Activated naive CD4-positive, alpha-beta T cell treated with anti-CD3 and anti-CD28 coated beads for 36 hours (primary cell): ENCODE results near the gene DHRS12. TPM values are rescaled to one million over a fixed set of nuclear protein-coding genes. Genes with fewer than 3 reads are reported as not detected.
A peak's percentile ranks its signal among the peaks of the same experiment; 100 is the strongest.

Source experiments
- CTCF ChIA-PET: fragments of 350-600 bp; sonication (Branson Sonifier 250); formaldehyde crosslinking; loops from one replicate; lab custom pipeline; 2021; ENCODE audit warnings: antibody characterized with exemption; lab: Charles Lee
- DNase-seq: peaks from one replicate; pipeline ENCODE4 v3.0.0-alpha.2; 2020
- H3K27ac Mint-ChIP-seq: one replicate; pipeline ENCODE4 v1.8.0; 2021; ENCODE audit warnings: mild to moderate bottlenecking, mixed read lengths
- H3K27me3 Mint-ChIP-seq: one replicate; pipeline ENCODE4 v1.8.0; 2021; ENCODE audit warnings: low read depth, mixed read lengths
- H3K36me3 Mint-ChIP-seq: one replicate; pipeline ENCODE4 v1.8.0; 2021; ENCODE audit warnings: low read depth, mixed read lengths
- H3K4me1 Mint-ChIP-seq: one replicate; pipeline ENCODE4 v1.8.0; 2021; ENCODE audit warnings: low read depth, mixed read lengths
- H3K4me3 Mint-ChIP-seq: one replicate; pipeline ENCODE4 v1.8.0; 2021; ENCODE audit warnings: mild to moderate bottlenecking, moderate library complexity, mixed read lengths
- H3K9me3 Mint-ChIP-seq: one replicate; pipeline ENCODE4 v1.8.0; 2021; ENCODE audit warnings: mixed read lengths
- intact Hi-C: fragments of 100-400 bp; cut with micrococcal nuclease; formaldehyde crosslinking; loops from one replicate; pipeline ENCODE4 v1.15.1; 2023
- total RNA-seq, 2 experiments: library from RNA; stranded (reverse); gene quantifications; one replicate each; pipeline ENCODE4 v1.2.3, GENCODE V29; 2021

DHRS12 gene
- total RNA-seq, 2 experiments from 2014 or later: 4.1 to 4.9 TPM

DNA sequence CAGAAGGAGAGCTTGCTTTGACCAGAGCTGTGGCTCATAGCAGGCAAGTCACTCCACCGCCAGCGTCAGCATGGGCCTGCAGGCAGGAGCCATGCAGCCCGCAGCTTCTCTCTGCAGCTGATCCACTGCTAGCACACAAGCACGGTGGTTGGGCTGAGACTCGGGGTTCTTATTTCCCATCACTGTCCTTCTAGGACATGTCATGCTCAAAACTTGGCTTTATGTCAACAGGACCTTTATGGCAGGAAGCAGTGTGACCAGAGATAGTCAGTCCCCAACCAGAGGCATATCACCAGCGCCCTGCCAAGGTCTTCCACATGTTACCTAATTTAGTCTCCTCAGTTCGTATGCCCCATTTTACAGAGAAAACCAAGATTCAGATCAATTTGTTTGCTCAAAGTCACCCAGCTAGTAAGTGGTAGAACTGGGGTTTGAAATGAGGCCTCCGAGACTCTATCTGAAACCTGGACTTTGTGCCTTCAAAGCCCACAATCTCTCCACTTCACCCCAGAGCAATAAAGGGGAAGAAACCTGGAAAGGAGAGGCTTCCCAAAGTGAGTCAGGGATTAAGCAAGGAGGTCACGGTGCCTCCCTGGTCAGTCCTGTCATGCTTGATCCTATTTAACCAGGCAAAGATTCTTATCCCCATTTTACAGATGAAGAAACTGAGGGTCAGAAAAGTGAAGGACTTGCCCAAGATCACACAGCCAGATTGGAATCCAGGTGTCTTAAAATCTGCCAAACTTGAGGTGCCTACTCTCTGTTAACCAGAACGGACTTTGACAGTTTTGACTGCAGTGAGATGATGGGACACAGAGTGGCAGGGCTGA lies 36.0 kb upstream of the DHRS12 start:
- no peaks in the 10 kb centered on the region for H3K9me3 Mint-ChIP-seq
- intact Hi-C loops: no loop called here
- CTCF ChIA-PET: interaction anchor here (1.1 to 3.1 kb wide), 4 partner anchors 8 to 25 kb away, joined by 3 to 29 read pairs (median 4); no protein-coding TSS in a partner anchor
- no peak for DNase-seq
- no peak overlapping the region for H3K27ac Mint-ChIP-seq
- H3K27me3 Mint-ChIP-seq: peaks cover 4% of the 10 kb centered on the region
- H3K4me1 Mint-ChIP-seq: peaks cover 23% of the 10 kb centered on the region
- H3K4me3 Mint-ChIP-seq: no peak overlapping the region
- H3K36me3 Mint-ChIP-seq: no peaks in the 10 kb centered on the region

DNA sequence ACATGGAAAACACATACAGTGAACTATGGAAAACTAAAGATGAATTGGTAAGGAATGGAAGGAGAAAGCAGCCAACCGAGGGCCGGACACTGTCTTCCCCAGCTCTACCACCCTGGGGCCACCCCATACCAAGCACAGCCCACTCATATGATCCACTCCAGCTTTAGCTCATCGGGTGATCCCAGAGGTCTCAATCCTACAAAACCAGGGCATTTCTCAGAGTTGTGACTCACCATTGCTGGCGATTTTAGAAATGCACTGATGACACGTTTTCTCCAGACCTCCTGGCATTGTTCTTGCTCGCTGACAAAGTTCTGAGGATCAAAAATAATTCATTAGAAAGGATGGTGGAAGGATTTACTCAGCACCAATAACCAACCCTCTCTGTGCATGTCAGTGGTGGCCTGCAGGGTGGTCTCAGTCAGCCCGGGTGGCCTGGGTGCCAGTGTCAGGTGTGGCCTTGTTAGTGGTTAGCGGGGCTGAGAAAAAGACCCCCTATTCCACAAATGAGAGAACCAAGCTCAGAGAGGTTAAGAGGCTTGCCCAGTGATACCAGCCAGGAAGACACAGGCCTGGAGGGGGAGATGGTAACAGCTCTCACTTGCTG lies 34.4 kb upstream of the DHRS12 start:
- no peak overlapping the region for H3K27ac Mint-ChIP-seq
- no peaks in the 10 kb centered on the region for H3K27me3 Mint-ChIP-seq
- intact Hi-C loops: no loop called here
- H3K4me1 Mint-ChIP-seq: peaks cover 17% of the 10 kb centered on the region
- no peak overlapping the region for H3K4me3 Mint-ChIP-seq
- CTCF ChIA-PET: interaction anchor here (0.8 to 3.1 kb wide), 9 partner anchors 8 to 289 kb away, joined by 3 to 29 read pairs (median 4); no protein-coding TSS in a partner anchor
- no peaks in the 10 kb centered on the region for H3K9me3 Mint-ChIP-seq
- DNase-seq: peak; percentile 44
- H3K36me3 Mint-ChIP-seq: no peaks in the 10 kb centered on the region

DNA sequence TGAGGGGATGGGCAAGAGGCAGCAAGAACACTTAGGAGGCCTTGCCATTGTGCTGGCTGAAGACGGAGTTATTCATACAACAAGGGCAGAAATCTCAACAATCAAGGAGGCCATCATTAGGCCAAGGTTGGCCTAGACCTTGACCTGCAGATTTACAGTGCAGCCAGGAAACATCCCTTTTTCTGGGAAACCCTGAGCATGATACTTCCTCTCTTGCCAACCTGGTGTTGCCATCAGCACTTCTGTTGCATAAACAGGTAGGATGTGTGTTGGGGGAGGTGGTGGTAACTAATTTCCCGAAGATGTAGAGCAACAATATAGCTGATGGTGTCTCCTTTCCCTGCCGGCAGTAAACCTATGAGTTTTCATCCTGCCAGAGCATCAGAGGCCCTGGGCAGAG lies 33.1 kb upstream of the DHRS12 start:
- Mint-ChIP-seq H3K9me3 (no peaks in the 10 kb centered on the region), H3K4me3 (no peak overlapping the region), H3K4me1 (peaks cover 23% of the 10 kb centered on the region), H3K36me3 (no peaks in the 10 kb centered on the region), H3K27ac (no peak overlapping the region), H3K27me3 (no peaks in the 10 kb centered on the region)
- intact Hi-C loops: no loop called here
- CTCF ChIA-PET: interaction anchor here (0.6 to 3.1 kb wide), 4 partner anchors 9 to 210 kb away, joined by 3 to 29 read pairs (median 4); no protein-coding TSS in a partner anchor
- DNase-seq: no peak

DNA sequence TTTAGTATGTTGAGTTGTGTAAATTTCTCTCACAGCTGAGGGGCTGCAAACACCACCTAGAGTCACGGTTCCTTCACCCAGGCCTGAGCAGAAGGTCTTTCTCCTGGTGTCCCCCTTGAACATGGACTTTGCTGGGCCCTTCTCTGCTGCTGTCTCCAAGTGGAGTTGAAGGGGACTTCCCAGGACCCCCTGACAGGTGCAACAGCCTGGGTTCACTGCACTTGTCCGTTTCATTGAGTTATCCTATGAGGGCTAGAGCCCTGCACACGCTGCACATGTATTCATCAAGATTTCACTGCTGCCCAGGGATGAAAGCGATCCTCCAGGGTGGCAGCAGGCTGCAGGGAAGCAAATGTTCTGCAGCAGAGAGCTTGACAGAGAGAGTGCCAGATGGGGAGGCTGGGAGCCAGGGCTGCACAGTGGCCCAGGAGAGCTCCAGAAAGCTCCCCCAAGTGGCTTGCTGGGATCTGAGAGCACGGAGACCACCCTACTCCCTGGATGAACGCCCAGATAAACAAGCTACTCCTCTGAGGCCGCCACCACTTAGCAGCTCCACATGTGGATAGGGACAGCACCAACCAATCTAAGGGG lies 30.7 kb upstream of the DHRS12 start:
- no peaks in the 10 kb centered on the region for H3K27me3 Mint-ChIP-seq
- no peak for DNase-seq
- intact Hi-C loops: no loop called here
- no peak overlapping the region for H3K4me3 Mint-ChIP-seq
- H3K27ac Mint-ChIP-seq: no peak overlapping the region
- H3K36me3 Mint-ChIP-seq: no peaks in the 10 kb centered on the region
- CTCF ChIA-PET: interaction anchor here (0.5 to 5.8 kb wide), 8 partner anchors 8 to 549 kb away, joined by 3 to 176 read pairs (median 6); partner anchors contain the start of gene TMEM272
- no peaks in the 10 kb centered on the region for H3K9me3 Mint-ChIP-seq
- peaks cover 34% of the 10 kb centered on the region for H3K4me1 Mint-ChIP-seq

DNA sequence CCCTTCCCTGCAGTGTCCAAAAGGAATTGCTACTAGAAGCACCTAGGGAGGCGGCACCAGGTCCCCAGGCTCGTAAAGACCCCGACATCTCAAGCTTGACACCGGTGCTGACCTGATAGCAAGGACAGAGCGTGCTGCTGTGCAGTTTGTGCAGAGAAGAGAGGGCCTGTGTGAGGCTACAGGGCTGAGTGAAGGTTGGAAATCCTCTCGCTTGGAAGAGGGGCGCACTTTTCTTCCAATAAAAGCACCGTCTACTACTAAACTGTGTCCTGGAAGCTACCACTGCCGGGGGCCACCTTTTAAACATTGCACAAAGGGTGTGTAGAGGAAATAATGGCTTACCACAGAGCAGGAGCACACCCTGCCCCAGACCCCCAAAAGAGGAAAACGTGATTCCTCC lies 30.0 kb upstream of the DHRS12 start:
- peaks cover 41% of the 10 kb centered on the region for H3K4me1 Mint-ChIP-seq
- H3K4me3 Mint-ChIP-seq: no peak overlapping the region
- intact Hi-C loops: no loop called here
- no peak for DNase-seq
- H3K27ac Mint-ChIP-seq: no peak overlapping the region
- CTCF ChIA-PET: interaction anchor here (0.5 to 5.8 kb wide), 8 partner anchors 8 to 306 kb away, joined by 3 to 176 read pairs (median 6); partner anchors contain the start of gene TMEM272
- H3K9me3 Mint-ChIP-seq: no peaks in the 10 kb centered on the region
- no peaks in the 10 kb centered on the region for H3K36me3 Mint-ChIP-seq
- no peaks in the 10 kb centered on the region for H3K27me3 Mint-ChIP-seq

DNA sequence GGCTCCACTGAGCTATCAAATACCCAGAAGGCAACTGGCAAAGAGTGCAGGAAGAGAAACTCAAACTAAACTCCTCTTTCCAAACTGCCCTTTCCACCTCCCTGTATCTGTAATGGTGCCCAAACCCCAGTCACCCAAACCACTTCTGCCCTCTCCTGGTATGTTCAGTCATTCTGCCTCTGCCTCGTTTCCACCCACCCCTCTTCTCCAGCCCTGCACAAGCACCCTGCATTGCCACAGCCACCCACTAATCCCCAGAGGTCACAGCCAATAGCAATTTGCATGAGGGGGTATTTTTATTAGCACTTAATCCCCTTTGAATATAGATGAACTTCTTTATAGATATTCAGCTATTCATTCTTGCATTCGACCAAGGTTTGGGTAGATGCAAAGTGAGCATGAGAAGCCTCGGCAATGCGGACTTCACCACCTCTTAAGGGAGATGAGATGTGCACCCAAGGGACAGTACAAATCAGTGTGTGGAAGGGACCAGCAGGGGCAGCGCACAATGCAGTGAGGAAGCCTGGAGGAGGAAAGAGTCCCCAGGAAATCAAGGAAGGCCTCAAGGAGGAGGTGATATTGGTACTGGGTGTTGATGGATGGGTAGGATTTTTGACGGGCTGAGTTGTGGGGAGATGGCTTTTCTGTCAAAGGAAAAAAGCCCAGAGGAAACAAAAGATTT lies 28.6 kb upstream of the DHRS12 start:
- H3K4me1 Mint-ChIP-seq: peaks cover 44% of the 10 kb centered on the region
- no peaks in the 10 kb centered on the region for H3K27me3 Mint-ChIP-seq
- no peaks in the 10 kb centered on the region for H3K9me3 Mint-ChIP-seq
- peak; percentile 79 for DNase-seq
- H3K36me3 Mint-ChIP-seq: no peaks in the 10 kb centered on the region
- intact Hi-C loops: loop anchor here (1.0 kb wide), 3 partner anchors 13 to 295 kb away; no protein-coding TSS in a partner anchor
- peak overlapping the region; percentile 57 for H3K27ac Mint-ChIP-seq
- CTCF ChIA-PET: interaction anchor here (0.6 to 5.8 kb wide), 24 partner anchors 9 to 708 kb away, joined by 3 to 176 read pairs (median 4); partner anchors contain the start of gene TMEM272
- H3K4me3 Mint-ChIP-seq: no peak overlapping the region

DNA sequence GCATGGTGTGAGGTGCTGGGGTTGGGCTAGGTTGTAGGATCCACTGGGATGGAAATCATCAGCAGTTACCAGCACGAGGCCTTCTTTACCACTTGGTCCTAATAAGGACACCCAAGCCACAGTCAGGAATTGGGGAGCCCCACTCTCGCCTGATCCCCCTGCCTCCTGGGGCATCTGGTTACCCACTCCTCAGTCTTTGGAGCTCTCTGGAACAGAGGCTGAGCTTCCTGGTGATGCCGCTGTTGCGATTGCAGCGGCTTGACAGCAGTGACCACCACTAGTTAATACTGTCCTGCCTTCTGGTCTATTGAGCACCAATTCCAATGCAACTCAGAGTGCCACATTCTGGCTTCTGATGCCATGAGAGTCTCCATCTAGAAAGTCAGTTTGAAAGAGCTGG lies 27.6 kb upstream of the DHRS12 start:
- Mint-ChIP-seq H3K4me1 (peaks cover 47% of the 10 kb centered on the region), H3K4me3 (no peak overlapping the region), H3K9me3 (no peaks in the 10 kb centered on the region), H3K36me3 (no peaks in the 10 kb centered on the region), H3K27ac (no peak overlapping the region), H3K27me3 (no peaks in the 10 kb centered on the region)
- intact Hi-C loops: no loop called here
- no peak for DNase-seq
- CTCF ChIA-PET: interaction anchor here (1.2 to 5.8 kb wide), 14 partner anchors 11 to 397 kb away, joined by 3 to 176 read pairs (median 10); partner anchors contain the start of gene TMEM272

DNA sequence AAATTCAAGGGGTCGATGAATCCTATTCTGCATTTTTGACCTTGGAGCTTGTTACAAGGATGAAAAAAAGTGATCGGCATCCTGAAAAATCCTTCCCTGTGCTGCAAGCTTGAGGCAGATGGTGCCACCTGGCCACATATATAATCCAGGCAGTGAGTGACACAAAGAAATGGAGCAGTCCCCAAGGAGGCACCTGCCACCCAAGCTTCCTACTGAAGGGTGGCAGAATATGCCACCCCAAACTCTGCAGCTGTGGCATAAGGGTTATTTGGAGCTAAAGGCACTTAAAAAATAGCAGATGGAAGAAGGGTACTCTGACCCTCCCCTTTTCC lies 25.6 kb upstream of the DHRS12 start:
- Mint-ChIP-seq H3K9me3 (no peaks in the 10 kb centered on the region), H3K4me1 (peaks cover 58% of the 10 kb centered on the region)

DNA sequence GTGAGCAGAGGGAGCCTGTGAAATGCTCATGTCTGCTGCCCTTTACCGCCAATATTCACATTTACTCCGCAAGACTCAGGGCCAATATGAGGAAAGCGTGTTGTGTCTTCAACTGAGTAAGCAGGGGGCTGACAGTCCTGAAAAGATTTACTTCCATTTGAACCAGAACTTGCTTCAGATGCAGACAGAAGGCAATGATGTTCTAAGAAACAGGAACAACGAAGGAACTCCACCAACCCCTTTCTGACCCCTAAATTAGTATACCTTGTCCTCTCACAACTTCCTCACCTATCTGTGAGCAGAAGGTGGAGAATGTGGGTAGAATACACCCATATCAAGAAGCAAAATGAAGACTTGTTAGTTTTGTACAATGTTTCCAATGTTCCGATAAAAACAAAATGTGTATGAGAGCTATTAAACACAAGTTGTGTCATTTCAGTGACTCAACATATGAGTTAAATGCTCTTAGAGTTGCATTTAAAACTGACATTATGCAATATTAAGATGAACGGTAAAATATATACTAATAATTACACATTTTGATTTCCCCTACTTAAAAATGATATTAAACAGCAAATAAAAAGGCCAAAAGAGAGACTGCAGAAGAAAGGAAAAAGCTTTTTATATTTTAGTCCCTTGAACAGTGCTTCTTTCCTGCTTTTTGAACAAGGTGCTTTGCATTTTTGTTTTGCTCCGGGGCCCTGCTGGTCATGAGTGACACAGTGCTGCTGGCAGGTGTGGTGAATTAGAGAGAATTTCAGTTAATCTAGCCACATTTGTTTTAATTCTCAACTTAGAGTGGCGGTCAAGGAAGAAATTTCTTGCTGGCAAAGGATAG lies 25.0 kb upstream of the DHRS12 start:
- CTCF ChIA-PET: interaction anchor here (0.5 to 6.4 kb wide), 11 partner anchors 7 to 405 kb away, joined by 3 to 136 read pairs (median 4); partner anchors contain the start of gene TMEM272
- H3K36me3 Mint-ChIP-seq: no peaks in the 10 kb centered on the region
- no peaks in the 10 kb centered on the region for H3K27me3 Mint-ChIP-seq
- no peaks in the 10 kb centered on the region for H3K9me3 Mint-ChIP-seq
- peaks cover 61% of the 10 kb centered on the region for H3K4me1 Mint-ChIP-seq
- no peak for DNase-seq
- no peak overlapping the region for H3K4me3 Mint-ChIP-seq
- intact Hi-C loops: loop anchor here (10.0 kb wide), 1 partner anchor 934 kb away; no protein-coding TSS in a partner anchor
- no peak overlapping the region for H3K27ac Mint-ChIP-seq

More for the DNA sequence above, 25.6 kb upstream of the DHRS12 start:
- CTCF ChIA-PET: interaction anchor here (0.5 to 6.4 kb wide), 10 partner anchors 8 to 406 kb away, joined by 3 to 136 read pairs (median 5); no protein-coding TSS in a partner anchor
- H3K27ac Mint-ChIP-seq: no peak overlapping the region
- H3K27me3 Mint-ChIP-seq: no peaks in the 10 kb centered on the region
- no peak overlapping the region for H3K4me3 Mint-ChIP-seq
- intact Hi-C loops: loop anchor here (10.0 kb wide), 1 partner anchor 935 kb away; no protein-coding TSS in a partner anchor
- DNase-seq: no peak
- H3K36me3 Mint-ChIP-seq: no peaks in the 10 kb centered on the region

DNA sequence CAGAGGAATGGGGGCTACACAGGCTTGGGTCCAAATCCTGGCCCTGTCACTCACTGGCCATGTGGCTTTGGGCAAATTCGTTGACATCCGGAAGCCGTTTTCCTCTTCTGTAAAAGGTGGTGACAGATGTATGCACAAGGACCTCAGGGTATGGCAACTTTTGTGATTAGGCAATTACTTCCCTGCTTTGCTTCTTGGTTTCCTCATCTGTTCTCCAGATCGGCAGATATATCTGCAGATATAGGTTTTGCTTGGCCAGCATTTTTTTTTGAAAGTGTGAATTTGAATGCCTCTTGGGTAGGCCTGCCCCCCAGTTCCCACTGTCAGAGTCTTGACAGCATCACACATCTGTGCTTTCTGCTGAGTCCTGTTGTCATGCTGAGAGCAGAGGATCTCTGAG lies 23.3 kb upstream of the DHRS12 start:
- Mint-ChIP-seq H3K36me3 (no peaks in the 10 kb centered on the region), H3K27ac (peak overlapping the region; percentile 98), H3K9me3 (no peaks in the 10 kb centered on the region), H3K4me3 (peak overlapping the region; percentile 77), H3K27me3 (no peaks in the 10 kb centered on the region), H3K4me1 (peaks cover 73% of the 10 kb centered on the region)
- no peak for DNase-seq
- intact Hi-C loops: loop anchor here (1.0 to 10.0 kb wide), 2 partner anchors 8 to 932 kb away; no protein-coding TSS in a partner anchor
- CTCF ChIA-PET: interaction anchor here (1.0 to 6.4 kb wide), 9 partner anchors 8 to 29 kb away, joined by 3 to 136 read pairs (median 11); partner anchors contain the start of gene TMEM272
